Endothelial cell of umbilical vein (primary cell): ENCODE data around the gene COL20A1.

Experiments used
- CTCF ChIP-seq, 2 donors: IDR thresholded peaks; 1 replicate in 1 of 2; 2 replicates in 1 of 2; pipeline ENCODE4 v1.5.1; 2011; ENCODE audit warnings: low read length in 2 of 2, mild to moderate bottlenecking in 2 of 2, moderate library complexity in 2 of 2, control low read depth in 1 of 2, inconsistent platforms in 1 of 2, low read depth in 1 of 2; ENCODE audit not compliant: insufficient read depth in 1 of 2; ENCODE audit errors: extremely low read depth in 1 of 2
- EZH2 ChIP-seq: IDR thresholded peaks from 2 replicates; pipeline ENCODE4 v1.6.1; 2012; ENCODE audit warnings: borderline replicate concordance, low read depth, mild to moderate bottlenecking, moderate library complexity, low read length, inconsistent platforms; ENCODE audit not compliant: severe bottlenecking
- MYC ChIP-seq: IDR thresholded peaks from one replicate; pipeline ENCODE4 v1.6.1; 2011; ENCODE audit warnings: mild to moderate bottlenecking, low read depth, low read length
- POLR2AphosphoS5 ChIP-seq: IDR thresholded peaks from 2 replicates; pipeline ENCODE4 v1.6.1; 2012; ENCODE audit warnings: low read depth, mild to moderate bottlenecking, control low read depth, low read length, moderate library complexity; ENCODE audit not compliant: insufficient read depth

- TF ChIP-seq POLR2AphosphoS5 = no peak
- TF ChIP-seq MYC = no peak
- TF ChIP-seq CTCF (IDR thresholded peaks at IDR 0.05; ENCODE audit: extremely low read depth in 1 of 2, insufficient read depth in 1 of 2, low read depth in 1 of 2, low read length in 2 of 2) = no peak
- TF ChIP-seq EZH2 = no peak
Measured at GRCh38 chr20:63311186-63311832, 18.3 kb downstream of the COL20A1 start.
